Measurements from ENCODE around the gene DYSF.
"Not testable (repeated sequence)": the region's sequence is repeated elsewhere in the genome, so short reads cannot be mapped to it uniquely, and the experiment has no call there.

The DYSF gene

GRCh38 chr2:71453404-71454220 is at the start of gene DYSF:
Gene DYSF (plus strand): TSS chr2:71453561.
- DNase-seq: no peak

- no peak for DNase-seq
These were observed 43.8 kb upstream of the DYSF start for GRCh38 chr2:71409611-71410010.

DNA sequence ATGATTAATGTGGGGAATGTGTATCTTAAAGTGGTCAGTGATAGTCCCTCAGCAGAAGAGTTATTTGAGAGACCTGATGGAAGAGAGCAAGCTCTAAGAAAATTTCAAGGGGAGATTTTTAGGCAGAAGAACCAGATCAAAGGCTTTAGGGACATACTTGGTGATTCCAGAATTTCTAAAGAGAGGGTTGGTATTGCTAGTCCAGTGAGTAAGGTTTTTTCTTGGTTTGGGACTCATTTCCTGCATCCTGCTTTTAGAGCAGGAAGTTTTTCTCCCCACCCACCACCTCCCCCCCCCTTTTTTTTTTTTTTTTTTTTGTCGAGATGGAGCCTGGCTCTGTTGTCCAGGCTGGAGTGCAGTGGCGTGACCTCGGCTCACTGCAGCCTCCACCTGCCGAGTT is 42.7 kb upstream of the DYSF start:
- no peak for DNase-seq

DNA sequence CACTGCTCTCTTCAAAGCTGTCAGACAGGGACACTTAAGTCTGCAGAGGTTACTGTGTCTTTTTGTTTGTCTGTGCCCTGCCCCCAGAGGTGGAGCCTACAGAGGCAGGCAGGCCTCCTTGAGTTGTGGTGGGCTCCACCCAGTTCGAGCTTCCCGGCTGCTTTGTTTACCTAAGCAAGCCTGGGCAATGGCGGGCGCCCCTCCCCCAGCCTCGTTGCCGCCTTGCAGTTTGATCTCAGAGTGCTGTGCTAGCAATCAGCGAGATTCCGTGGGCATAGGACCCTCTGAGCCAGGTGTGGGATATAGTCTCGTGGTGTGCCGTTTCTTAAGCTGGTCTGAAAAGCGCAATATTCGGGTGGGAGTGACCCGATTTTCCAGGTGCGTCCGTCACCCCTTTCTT is 36.5 kb upstream of the DYSF start:
- not testable (repeated sequence) for DNase-seq

DNA sequence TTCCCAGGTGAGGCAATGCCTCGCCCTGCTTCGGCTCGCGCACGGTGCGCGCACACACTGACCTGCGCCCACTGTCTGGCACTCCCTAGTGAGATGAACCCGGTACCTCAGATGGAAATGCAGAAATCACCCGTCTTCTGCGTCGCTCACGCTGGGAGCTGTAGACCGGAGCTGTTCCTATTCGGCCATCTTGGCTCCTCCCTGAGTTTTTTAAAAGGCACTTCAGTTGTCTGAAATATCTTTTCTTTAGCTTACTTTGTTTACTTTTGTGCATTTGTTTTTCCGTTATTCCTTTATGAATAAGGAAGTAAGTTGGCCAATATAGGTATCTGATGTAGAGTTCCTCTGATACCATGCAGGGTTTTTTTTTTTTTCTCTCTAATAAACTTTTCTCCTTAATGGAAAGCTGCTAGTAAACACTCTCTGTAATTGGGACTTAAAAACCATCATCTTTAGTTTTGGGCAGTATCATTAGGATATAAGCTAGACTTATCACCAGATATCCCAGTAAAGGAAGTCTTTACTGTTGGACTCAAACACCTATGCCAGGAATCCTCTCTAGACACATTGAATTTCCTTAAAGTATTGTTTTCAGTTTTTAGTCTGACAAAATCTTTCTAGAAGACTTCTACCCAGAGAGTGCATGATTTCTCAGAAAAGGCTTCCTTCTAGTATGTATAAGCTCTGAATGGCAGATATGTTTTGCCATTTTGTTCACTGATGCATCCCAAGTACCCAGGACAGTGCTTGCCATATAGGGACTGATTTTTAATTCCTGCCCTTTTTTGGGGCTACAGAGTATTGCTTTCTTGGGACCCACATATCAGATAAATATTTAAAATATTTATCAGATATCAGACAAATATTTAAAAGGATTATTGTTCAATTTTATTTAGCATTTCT is 35.8 kb upstream of the DYSF start:
- no peak for DNase-seq

DNA sequence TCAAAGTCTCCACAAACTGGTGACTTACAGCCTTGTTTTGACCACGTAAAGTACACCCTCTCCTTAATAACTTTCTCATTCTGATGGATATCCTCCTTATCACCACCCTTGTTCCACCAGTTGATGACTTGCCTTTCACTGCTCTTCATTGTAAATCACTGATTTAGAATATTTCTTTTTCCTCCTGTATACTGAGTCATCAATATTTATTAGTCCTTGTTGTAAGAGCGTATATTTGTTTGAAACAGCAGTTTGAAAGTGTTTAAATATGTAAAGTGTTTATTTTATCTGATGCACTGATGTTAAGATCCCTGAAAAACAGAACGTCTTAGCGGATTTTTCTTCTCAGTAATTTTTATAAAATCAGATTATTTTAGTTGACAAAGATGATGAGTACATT is 34.2 kb upstream of the DYSF start:
- DNase-seq: no peak

DNA sequence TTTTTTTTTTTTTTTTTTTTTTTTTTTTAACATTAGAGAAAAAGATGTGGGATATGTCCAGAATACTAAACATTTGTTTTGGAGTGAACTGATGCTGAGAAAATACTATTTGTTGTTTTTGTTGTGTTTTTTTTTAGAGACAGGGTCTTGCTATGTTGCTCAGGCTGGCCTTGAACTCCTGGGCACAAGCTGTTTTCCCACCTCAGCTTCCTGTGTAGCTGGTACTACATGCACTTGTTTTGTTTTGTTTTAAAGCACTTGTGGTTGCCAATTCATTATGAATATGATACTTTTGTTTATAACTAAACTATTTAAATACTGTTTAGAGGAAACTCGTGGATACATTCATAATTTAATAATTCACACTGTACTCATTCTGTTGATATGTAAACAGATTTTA is 33.4 kb upstream of the DYSF start:
- no peak for DNase-seq

DNA sequence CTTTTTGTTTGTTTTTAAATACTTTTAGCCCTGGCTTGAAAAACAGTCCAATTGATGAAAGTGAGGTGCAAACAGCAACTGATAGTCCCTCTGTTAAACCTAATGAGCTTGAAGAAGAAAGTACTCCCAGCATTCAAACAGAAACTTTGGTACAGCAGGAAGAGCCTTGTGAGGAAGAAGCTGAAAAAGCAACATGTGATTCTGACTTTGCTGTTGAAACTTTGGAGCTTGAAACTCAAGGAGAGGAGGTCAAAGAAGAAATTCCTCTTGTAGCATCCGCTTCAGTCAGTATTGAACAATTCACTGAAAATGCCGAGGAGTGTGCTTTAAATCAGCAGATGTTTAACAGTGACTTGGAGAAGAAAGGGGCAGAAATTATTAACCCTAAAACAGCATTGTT is 30.6 kb upstream of the DYSF start:
- no peak for DNase-seq

DNA sequence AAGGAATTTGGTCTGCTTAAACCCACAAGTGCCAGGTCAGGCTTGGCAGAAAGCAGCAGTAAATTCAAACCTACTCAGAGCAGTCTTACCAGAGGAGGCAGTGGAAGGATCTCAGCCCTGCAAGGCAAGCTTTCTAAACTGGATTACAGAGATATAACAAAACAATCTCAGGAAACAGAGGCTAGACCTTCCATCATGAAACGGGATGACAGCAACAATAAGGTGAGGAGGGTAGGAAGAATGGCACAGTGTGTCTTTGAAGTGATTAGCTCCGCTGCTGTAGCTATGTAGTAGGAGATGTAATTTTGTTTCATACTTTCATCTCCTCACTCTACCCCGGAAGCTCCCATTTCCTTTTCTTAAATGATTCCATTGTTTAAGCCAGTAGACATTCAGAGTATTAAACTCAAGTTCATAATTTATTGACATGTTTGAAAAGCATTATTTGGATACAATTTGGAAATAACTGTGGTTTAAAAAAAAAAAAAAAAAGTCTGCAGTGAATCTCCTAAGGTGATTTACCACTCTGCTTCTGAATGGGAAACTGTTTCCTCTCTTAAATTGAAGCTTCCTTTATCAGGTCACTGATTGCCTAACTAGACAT is 29.4 kb upstream of the DYSF start:
- DNase-seq: no peak

DNA sequence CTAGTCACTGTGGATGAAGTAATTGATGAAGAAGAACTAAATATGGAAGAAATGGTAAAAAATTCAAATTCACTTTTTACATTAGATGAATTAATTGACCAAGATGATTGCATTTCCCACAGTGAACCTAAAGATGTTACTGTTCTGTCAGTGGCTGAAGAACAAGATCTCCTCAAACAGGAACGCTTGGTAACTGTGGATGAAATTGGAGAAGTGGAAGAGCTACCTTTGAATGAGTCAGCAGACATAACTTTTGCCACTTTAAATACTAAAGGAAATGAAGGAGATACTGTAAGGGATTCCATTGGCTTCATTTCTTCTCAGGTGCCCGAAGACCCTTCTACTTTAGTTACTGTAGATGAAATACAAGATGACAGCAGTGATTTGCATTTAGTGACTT is 26.6 kb upstream of the DYSF start:
- DNase-seq: no peak

DNA sequence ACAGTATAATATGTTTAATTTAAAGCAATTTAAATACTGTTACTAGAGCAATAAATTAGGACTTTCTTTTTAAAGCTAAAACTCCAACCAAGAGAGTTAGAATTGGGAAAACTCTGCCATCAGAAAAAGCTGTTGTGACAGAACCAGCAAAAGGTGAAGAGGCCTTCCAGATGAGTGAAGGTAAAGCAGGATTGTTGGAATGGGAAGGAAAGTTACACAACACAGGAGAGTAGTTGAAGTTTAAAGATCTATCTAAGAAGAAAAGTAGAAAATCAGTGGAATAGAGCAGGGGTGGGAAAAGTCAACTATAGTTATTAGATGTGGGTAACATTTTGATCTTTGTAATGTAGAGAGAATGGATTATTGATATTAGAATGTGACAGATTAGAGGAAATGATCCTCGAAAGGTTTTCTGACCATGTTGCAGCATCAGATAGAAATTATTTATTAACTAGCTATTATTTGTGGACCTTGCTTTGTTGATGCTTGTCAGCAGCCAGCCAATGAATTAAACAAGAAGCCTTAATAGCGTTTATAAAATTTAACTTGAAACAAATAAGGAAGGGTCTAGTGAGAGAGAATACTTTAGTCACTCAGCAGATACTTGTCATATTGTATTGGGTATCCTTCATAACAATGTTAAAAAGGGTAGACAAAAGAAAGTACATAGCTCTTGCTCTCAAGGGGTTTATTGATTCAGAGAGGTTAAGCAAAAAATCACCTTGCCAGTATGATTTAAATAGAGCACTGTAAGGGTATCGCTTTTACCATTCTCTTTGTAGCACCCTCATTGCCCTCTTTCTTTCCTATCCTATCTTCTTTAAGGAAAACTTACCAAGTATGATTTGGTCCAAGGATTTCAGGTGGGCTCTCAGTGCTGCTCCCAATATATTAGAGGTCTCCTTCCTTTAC is 24.6 kb upstream of the DYSF start:
- no peak for DNase-seq

- not testable (repeated sequence) for DNase-seq
These were observed 8.2 kb upstream of the DYSF start for GRCh38 chr2:71445142-71445541.

DNA sequence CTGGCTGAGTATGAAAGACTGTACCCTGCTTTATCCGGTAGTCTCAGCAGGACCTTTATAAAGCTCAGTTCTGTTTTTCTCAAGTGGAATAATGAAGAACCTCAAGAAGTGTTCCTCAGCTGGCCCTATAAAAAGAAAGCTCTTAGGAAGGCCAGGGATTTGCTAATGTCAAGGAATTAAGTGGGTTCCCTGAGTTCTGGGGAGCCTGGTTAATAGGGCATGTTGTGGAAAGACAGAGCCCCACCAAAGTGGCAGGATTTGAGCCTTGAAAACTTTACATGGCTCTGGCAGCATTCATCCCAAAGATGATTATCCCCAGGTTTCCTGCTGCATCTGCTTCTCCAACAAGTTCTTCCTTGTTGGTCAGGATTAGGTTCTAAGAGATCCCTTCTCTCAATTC is 6.9 kb upstream of the DYSF start:
- DNase-seq: no peak

DNA sequence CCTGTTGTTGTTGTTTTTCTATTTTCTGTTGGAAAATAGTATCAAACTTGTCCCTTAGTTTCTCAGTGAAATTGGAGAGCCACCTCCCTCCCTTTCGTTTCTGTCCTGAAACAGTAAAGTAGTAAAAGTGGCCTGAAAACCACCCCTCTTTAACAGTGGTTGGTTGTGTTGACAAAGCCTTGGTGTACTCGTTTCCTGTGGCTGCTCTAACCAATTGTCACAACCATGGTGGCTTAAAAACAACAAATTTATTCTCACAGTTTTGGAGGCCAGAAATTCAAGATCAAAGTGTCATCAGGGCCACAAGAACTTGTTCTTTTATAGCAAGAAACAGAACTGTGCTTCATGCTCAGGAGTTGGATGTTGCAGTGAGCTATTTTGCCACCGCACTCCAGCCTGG is 4.0 kb upstream of the DYSF start:
- no peak for DNase-seq

- DNase-seq: no peak
These were observed 1.7 kb upstream of the DYSF start for GRCh38 chr2:71451705-71452104.

DNA sequence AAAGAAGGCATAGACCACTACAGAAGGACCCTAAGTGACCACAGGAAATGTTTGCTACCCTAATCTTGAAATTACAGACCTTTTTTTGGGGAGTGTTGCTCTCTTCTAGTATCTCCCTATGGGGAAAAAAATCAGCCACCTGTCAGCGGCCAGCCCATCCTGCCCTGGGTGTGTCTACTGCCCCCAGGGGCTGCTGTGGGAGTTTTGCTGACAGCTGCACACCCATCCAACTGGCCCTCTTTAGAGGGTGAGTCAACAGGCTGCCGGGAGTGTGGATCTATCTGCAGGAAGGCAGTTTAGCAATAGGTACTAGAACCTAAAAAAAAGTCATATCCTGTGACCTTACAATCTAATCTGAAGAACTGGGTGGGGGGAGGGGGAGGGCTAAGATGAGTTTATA is 796 bp upstream of the DYSF start:
- DNase-seq: no peak

GRCh38 chr2:71454221-71455010 is 1.1 kb downstream of the DYSF start:
- no peak for DNase-seq

GRCh38 chr2:71455011-71455740 is 1.8 kb downstream of the DYSF start:
- DNase-seq: no peak

GRCh38 chr2:71455741-71456569 is 2.6 kb downstream of the DYSF start:
- no peak for DNase-seq

GRCh38 chr2:71456617-71457016 is 3.3 kb downstream of the DYSF start:
- no peak for DNase-seq
